Activated CD4-positive, alpha-beta T cell treated with anti-CD3 and anti-CD28 coated beads, Interleukin-10, Interleukin-2, amounts not matched to agents 100 ng/mL and 50 ng/mL, durations not matched to agents 16 hours and 8 hours (primary cell): ENCODE data around the gene AREL1.
"Not testable (repeated sequence)": the region's sequence is repeated elsewhere in the genome, so short reads cannot be mapped to it uniquely, and the experiment has no call there.

Experiments
- DNase-seq: peaks from one replicate; pipeline ENCODE4 v3.0.0-alpha.2; 2020

The AREL1 gene

GRCh38 chr14:74712499-74713394 lies at the start of gene AREL1, which contains the start of gene FCF1:
Gene AREL1, minus strand, starts transcription at chr14:74713080. Its CDS starts 27,465 bp downstream, at chr14:74685615.
Gene FCF1, plus strand, starts transcription at chr14:74713144. Its CDS starts 54 bp downstream, at chr14:74713198.
- peak; percentile 92 for DNase-seq

- not testable (repeated sequence) for DNase-seq
Measured at GRCh38 chr14:74758505-74758904, 45.6 kb upstream of the AREL1 start.

GRCh38 chr14:74756326-74756725 lies 43.4 kb upstream of the AREL1 start:
- DNase-seq, result no peak

GRCh38 chr14:74754899-74755298 lies 42.0 kb upstream of the AREL1 start:
- no peak for DNase-seq

GRCh38 chr14:74754157-74754556 lies 41.3 kb upstream of the AREL1 start:
- DNase-seq, result no peak

GRCh38 chr14:74747237-74747636 lies 34.4 kb upstream of the AREL1 start:
- DNase-seq, result no peak

GRCh38 chr14:74739293-74740030 lies 26.6 kb upstream of the AREL1 start:
- DNase-seq, result no peak

GRCh38 chr14:74737753-74738325 lies 25.0 kb upstream of the AREL1 start:
- DNase-seq, result no peak

GRCh38 chr14:74735125-74735524 lies 22.2 kb upstream of the AREL1 start:
- no peak for DNase-seq

- no peak for DNase-seq
Measured at GRCh38 chr14:74733221-74733620, 20.3 kb upstream of the AREL1 start.

- DNase-seq, result no peak
Measured at GRCh38 chr14:74732387-74732786, 19.5 kb upstream of the AREL1 start.

GRCh38 chr14:74723134-74723533 lies 10.3 kb upstream of the AREL1 start:
- DNase-seq, result no peak

GRCh38 chr14:74720526-74720925 lies 7.6 kb upstream of the AREL1 start:
- no peak for DNase-seq

- DNase-seq, result no peak
Measured at GRCh38 chr14:74713395-74713735, 485 bp upstream of the AREL1 start.

GRCh38 chr14:74711651-74712050 lies 1.2 kb downstream of the AREL1 start:
- no peak for DNase-seq

GRCh38 chr14:74710480-74710879 lies 2.4 kb downstream of the AREL1 start:
- no peak for DNase-seq

GRCh38 chr14:74705613-74706500 lies 7.0 kb downstream of the AREL1 start:
- DNase-seq, result no peak

GRCh38 chr14:74704656-74705055 lies 8.2 kb downstream of the AREL1 start:
- DNase-seq, result no peak

- no peak for DNase-seq
Measured at GRCh38 chr14:74703043-74703442, 9.8 kb downstream of the AREL1 start.

- DNase-seq, result no peak
Measured at GRCh38 chr14:74702293-74702692, 10.6 kb downstream of the AREL1 start.

- no peak for DNase-seq
Measured at GRCh38 chr14:74698465-74698864, 14.4 kb downstream of the AREL1 start.

GRCh38 chr14:74697976-74698375 lies 14.9 kb downstream of the AREL1 start:
- DNase-seq, result no peak

- no peak for DNase-seq
Measured at GRCh38 chr14:74697543-74697942, 15.3 kb downstream of the AREL1 start.
